HG03064 (cell line): ENCODE data around the gene CHRNB2.
A peak's percentile ranks its signal among the peaks of the same experiment; 100 is the strongest.

ENCODE experiments used
- ATAC-seq: cut with Tn5 transposase; IDR thresholded peaks from one replicate; pipeline ENCODE4 v1.9.1; 2021; ENCODE audit warnings: low read depth; ENCODE audit not compliant: unreplicated experiment

CHRNB2 gene

GRCh38 chr1:154551474-154551873, 16.1 kb upstream of the CHRNB2 start:
- ATAC-seq, result no peak

DNA sequence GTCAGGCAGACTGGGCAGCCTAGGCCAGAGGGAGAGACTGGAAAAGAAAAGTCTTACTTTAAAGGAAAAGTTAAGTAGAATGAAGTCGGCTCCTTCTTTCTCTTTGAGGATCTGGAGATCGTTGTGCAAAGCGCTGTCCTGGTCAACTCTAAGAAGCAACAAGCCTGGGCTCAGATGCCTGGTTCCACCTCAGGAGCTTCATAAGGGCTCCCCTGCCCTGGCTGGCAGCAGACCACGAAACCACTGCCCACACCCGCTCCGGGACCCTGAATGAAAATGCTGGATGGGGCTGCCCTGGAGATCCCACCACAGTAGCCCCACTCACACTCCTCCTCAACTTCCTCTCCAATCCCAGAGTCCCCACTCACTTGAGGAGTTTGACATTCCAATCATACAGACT, 15.5 kb upstream of the CHRNB2 start:
- no peak for ATAC-seq

DNA sequence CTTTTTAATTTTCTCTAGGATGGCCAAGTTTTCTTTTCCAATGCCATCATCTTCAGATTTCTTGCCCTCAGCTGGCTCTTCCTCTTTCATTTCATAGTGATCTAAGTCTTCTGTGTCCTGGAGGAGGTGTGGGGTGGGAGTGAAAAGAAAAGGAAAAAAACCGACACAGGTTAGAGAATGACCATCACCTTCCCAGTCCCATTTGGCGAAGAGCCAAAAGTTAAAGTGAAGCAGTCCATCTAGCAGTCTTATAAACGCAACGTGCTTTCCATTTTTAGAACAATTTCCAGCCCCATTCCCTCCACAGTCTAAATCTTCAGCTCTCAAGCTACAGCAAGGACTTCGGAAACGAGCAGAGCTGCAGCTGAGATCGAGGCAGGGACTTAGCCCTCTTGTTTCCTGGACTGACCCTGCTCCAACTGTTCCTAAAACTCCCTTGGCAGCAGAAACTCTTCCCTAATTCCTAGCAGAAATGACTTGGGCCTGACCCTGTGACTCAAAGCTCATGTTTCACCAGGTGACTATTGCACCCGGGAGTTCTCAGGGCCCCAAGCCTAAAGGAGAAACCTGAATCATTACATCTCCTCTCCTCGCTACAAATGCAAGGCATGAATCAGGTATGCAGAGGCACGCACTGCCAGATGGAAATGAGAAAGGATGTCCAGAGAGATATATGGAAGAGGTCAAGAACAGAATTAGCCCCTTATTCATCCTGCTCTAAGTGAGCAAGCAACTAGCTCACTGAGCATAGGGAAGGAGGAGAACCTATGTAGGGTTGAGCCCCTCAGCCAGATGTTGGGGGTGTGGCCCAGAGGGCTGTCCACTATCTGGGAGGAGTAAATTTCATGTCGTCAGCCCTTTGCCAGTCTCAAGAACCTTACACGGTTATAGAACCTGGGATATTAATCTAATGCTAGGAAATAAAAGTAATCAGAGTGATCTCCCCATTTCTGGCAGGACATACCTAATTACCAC, 14.2 kb upstream of the CHRNB2 start:
- ATAC-seq, result no peak

GRCh38 chr1:154556422-154556821, 11.2 kb upstream of the CHRNB2 start:
- ATAC-seq, result no peak

GRCh38 chr1:154557248-154557938, 10.2 kb upstream of the CHRNB2 start:
- ATAC-seq, result no peak

GRCh38 chr1:154557939-154558719, 9.4 kb upstream of the CHRNB2 start, which contains the start of gene UBE2Q1:
TSS of gene UBE2Q1 (minus strand) at chr1:154558662. CDS start at chr1:154558553, 109 bp downstream.
- no peak for ATAC-seq

DNA sequence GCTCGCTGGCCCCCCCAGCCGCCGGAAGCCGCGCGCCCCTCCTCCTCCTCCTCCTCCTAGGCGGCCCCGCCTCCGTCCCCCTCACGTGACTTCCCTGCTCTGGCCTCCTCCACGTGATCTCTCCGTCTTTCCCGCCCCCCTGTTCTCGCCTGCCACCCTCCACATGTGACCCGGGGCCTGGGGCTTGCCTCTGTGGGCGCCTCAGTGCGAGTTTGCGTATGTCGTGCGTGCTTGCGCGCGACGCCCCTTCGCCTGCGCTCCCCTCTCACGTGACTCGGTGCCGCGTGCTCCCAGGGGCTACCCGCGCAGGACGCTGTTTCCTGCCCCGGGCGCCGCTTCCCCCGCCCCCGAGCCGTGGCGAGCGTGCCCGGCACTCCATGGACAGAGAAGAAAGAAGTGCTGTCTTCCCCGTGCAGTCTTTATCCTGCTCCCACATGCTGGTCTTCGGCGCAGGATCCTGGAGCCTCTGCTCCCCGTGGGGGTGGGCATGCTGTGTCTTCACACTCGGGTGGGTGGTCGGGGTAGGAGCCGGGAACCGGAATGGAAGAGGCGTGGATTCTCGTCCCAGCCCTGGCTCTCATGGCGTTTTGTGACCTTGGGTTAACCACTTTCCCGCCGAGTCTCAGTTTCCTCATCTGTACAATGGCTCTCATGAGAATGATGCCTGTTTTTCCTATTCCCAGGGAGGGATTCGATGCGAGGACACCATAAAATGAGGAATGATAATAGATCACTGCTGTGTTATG, 8.7 kb upstream of the CHRNB2 start:
- ATAC-seq, result peak; percentile 77

DNA sequence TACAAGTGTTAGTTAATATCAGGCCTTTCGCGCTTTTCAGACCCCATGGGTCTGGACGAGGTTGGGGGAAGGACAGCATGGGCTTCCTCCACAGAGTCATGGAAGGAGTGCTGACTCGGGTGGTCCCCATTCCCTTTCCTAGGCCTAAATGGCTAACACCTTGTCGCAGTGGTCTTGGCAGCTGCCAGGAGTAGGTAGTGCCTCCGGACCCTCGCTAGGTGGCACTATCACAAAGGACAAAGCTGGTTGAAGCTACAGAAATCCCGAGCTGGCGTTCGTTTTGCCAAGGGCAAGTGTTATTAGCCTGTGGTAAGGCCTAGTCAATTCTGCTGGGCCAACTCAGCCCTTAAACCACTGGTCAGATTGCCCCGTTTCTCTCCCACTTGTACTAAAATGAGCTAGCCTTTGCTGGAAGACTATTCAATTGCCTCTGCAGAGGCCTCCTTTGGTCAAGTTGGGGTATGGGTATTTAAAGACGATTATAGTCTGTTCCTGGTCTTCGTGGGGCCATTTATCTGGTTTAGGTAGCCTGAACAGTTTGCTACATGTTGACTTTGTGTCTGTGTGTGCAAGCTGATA, 8.0 kb upstream of the CHRNB2 start:
- peak; percentile 39 for ATAC-seq

DNA sequence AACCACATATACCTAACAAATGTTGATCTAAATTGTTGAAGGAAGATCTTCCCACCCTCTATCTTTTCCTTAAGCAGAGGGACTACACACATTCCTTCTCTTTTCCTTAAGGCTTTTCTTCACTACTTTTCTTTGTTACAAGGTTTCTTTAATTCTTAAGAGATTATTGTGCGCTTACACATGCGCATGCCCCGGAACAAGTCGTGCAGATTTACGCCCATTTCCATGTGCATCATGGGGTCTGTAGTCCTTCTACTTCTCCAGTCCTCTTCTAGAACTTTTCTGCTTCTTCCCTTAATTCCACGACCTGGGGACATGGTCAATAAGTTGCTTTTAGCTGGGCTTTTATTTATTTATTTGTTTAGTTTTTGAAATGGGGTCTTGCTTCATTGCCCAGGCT, 1.7 kb upstream of the CHRNB2 start:
- no peak for ATAC-seq

- no peak for ATAC-seq
Observed at GRCh38 chr1:154568157-154568815, 708 bp downstream of the CHRNB2 start.

DNA sequence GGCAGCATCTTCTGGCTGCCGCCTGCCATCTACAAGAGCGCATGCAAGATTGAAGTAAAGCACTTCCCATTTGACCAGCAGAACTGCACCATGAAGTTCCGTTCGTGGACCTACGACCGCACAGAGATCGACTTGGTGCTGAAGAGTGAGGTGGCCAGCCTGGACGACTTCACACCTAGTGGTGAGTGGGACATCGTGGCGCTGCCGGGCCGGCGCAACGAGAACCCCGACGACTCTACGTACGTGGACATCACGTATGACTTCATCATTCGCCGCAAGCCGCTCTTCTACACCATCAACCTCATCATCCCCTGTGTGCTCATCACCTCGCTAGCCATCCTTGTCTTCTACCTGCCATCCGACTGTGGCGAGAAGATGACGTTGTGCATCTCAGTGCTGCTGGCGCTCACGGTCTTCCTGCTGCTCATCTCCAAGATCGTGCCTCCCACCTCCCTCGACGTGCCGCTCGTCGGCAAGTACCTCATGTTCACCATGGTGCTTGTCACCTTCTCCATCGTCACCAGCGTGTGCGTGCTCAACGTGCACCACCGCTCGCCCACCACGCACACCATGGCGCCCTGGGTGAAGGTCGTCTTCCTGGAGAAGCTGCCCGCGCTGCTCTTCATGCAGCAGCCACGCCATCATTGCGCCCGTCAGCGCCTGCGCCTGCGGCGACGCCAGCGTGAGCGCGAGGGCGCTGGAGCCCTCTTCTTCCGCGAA, 3.8 kb downstream of the CHRNB2 start:
- ATAC-seq, result no peak

- ATAC-seq, result no peak
Observed at GRCh38 chr1:154571964-154572288, 4.3 kb downstream of the CHRNB2 start.

GRCh38 chr1:154572468-154573167, 5.0 kb downstream of the CHRNB2 start:
- ATAC-seq, result no peak

DNA sequence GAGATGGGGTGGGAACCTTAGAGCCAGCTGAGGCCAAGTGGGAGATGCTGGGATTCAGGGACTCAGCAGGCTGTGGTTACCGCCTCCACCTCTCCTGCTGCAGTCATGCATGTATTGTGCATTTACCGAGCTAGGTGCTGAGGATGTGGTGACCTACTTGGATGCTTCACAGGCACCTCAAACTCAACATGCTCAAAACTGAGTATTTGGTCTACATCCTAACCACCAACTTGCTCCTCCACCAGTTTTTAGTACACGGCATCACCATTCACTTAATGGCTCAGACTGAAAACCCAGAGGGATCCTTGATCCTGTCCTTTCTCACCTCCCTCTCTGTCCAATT, 5.6 kb downstream of the CHRNB2 start:
- ATAC-seq, result no peak

GRCh38 chr1:154574716-154575115, 7.1 kb downstream of the CHRNB2 start:
- no peak for ATAC-seq

DNA sequence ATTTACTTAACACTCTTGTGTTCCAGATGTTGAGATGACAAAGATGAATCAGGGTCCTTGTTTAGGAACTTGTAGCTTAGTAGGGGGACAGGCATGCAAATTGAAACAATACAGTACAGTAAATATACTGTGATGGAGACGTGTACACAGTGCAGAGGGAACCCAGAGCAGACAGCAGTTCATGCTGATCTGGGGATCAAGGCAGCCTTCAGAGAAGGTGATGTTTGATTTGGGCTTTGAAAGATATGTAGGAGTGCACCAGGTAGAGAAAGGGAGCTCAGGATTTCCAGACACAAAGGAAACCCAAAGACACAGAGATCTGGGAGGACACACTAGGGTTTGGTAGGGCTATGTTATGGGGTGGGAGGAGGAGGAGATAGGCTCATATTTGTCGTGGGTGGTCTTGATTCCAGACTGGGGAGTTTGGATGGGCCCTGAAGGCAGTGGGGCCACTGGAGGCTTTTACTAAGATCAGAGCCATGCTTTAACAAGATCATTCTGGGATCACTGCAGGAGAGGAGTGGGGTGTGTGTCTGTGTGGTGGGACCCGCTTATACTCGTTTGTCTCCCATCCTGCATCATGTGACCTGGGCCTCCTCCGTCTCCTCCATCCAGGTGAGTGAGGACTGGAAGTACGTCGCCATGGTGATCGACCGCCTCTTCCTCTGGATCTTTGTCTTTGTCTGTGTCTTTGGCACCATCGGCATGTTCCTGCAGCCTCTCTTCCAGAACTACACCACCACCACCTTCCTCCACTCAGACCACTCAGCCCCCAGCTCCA, 7.8 kb downstream of the CHRNB2 start:
- ATAC-seq, result no peak

- ATAC-seq, result no peak
Observed at GRCh38 chr1:154575951-154576566, 8.5 kb downstream of the CHRNB2 start.
